Esophagus (tissue), 2 donors: Measurements from ENCODE around the gene TALDO1. TPM values are rescaled to one million over a fixed set of nuclear protein-coding genes. Genes with fewer than 3 reads are reported as not detected.

Source experiments
- H3K27ac ChIP-seq, 2 donors: one replicate each; pipeline ENCODE4 v1.5.1; 2013; ENCODE audit warnings: low read depth in 2 of 2, mild to moderate bottlenecking in 2 of 2, inconsistent platforms in 1 of 2, low read length in 1 of 2, moderate library complexity in 1 of 2
- H3K27me3 ChIP-seq, 2 donors: one replicate each; pipeline ENCODE4 v1.6.1; 2013; ENCODE audit warnings: low read length in 2 of 2, control low read depth in 1 of 2, mild to moderate bottlenecking in 1 of 2; ENCODE audit not compliant: insufficient read depth in 2 of 2, control insufficient read depth in 1 of 2
- H3K36me3 ChIP-seq, 2 donors: one replicate each; pipeline ENCODE4 v1.6.1; 2013; ENCODE audit warnings: low read length in 1 of 2; ENCODE audit not compliant: control insufficient read depth in 2 of 2, insufficient read depth in 2 of 2
- H3K4me1 ChIP-seq, 2 donors: one replicate each; pipeline ENCODE4 v1.6.1; 2013; ENCODE audit warnings: low read length in 1 of 2; ENCODE audit not compliant: control insufficient read depth in 2 of 2, insufficient read depth in 2 of 2
- H3K4me3 ChIP-seq, 2 donors: one replicate each; pipeline ENCODE4 v1.5.1; 2013; ENCODE audit warnings: low read length in 2 of 2, mild to moderate bottlenecking in 2 of 2, low read depth in 1 of 2, moderate library complexity in 1 of 2
- H3K9me3 ChIP-seq, 2 donors: one replicate each; pipeline ENCODE4 v1.6.1; 2013; ENCODE audit warnings: mild to moderate bottlenecking in 2 of 2, low read depth in 1 of 2, low read length in 1 of 2, moderate library complexity in 1 of 2; ENCODE audit not compliant: control insufficient read depth in 2 of 2, insufficient read depth in 1 of 2
- WGBS, 2 donors: extraction: QIAGEN DNeasy Blood & Tissue Kit; methylation state at CpG; one replicate each; pipeline ENCODE4 v1.1.7; 2013; 5-methylcytosine and 5-hydroxymethylcytosine counted together
- polyA plus RNA-seq, 2 donors: library from polyadenylated mRNA; stranded (reverse); fragments of 200-250 nt; gene quantifications; one replicate each; pipeline ENCODE4 v1.2.3, GENCODE V29; 2013
- donor health status: healthy with polysubstance abuse.
- donor health status: Bipolar disorder and iron deficiency.

The TALDO1 gene
- polyA plus RNA-seq, 2 donors = 228 to 278 TPM

DNA sequence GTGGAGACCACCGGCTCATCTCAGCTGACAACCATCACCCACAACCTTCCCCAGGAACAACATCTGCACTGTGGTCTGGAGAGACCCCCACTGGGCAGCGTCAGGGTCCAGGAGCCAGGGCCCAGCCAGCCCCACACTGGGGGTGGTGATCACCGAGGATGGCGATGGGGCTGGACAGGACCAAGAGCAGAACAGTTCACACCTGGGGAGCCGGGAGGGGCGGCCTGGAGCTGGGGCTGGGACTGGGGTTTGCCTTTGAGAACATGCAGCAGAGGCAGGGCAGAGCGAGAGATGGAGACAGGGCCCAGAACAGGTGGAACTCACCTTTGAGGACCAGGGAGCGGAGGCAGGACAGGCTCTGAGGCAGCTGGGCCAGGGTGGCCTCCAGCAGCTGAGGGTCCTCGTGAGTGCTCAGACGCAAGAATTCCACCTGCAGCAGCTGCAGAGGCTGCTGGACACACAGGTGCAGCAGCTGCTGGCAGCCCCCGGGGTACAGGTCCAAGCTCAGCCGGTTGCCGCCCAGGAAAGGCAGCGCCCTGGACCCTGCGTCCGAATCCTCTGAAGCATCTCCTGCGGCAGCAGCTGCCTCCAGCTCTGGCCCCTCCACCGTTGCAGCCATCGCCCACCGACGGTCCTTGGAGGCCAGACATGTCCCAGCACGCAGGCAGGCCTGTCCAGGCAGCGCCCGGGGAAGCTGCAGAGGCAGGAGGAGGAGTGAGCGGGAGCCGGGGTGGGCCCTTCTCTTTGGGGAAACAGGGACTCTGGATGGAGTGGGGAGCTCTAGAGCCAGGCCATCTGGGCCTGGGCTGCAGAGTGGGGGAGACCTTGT, 56.7 kb downstream of the TALDO1 start:
- Histone ChIP-seq H3K4me1 (peaks cover 5 to 14% of the 10 kb centered on the region in 2 donors), H3K9me3 (no peaks in the 10 kb centered on the region), H3K4me3 (peak overlapping the region; percentile 54 to 72), H3K36me3 (peaks cover 0 to 30% of the 10 kb centered on the region in 2 donors), H3K27ac (no peak overlapping the region), H3K27me3 (no peaks in the 10 kb centered on the region)
- WGBS, 2 donors = 44 to 45% methylated on average over 26 of the region's 26 CpGs

DNA sequence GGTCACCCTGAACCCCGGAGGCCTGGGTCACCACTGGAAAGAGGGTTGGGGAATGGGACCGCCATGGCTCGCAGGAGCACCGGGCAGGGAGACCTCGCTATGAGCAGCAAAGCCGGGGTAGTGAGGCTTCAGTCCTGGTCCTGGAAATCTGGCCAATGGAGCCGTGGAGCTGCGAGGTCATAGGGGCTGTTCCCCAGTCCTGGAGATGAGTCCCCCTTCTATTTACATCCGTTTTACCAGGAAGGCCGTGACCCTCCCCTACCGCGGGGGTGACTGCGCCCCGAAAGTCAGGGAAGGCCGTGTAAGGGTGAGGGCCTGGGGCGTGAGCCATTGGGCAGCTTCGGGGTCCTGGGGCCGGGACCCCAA, 57.3 kb downstream of the TALDO1 start:
- peaks cover 0 to 25% of the 10 kb centered on the region in 2 donors for H3K36me3 ChIP-seq
- no peaks in the 10 kb centered on the region for H3K9me3 ChIP-seq
- H3K4me1 ChIP-seq = peaks cover 5 to 14% of the 10 kb centered on the region in 2 donors
- H3K27ac ChIP-seq = peak overlapping the region; percentile 88 to 89
- peak overlapping the region; percentile 54 to 72 for H3K4me3 ChIP-seq
- WGBS, 2 donors = 3 to 5% methylated on average over 18 of the region's 18 CpGs
- no peaks in the 10 kb centered on the region for H3K27me3 ChIP-seq

GRCh38 chr11:808427-809286, 61.4 kb downstream of the TALDO1 start:
- H3K4me3 ChIP-seq = peak overlapping the region; percentile 87 to 97
- H3K36me3 ChIP-seq = peaks cover 6 to 23% of the 10 kb centered on the region in 2 donors
- no peaks in the 10 kb centered on the region for H3K9me3 ChIP-seq
- peaks cover 5 to 22% of the 10 kb centered on the region in 2 donors for H3K4me1 ChIP-seq
- peak overlapping the region; percentile 98 for H3K27ac ChIP-seq
- H3K27me3 ChIP-seq = no peaks in the 10 kb centered on the region
- 28 to 29% methylated on average over 36 of the region's 36 CpGs for WGBS, 2 donors

DNA sequence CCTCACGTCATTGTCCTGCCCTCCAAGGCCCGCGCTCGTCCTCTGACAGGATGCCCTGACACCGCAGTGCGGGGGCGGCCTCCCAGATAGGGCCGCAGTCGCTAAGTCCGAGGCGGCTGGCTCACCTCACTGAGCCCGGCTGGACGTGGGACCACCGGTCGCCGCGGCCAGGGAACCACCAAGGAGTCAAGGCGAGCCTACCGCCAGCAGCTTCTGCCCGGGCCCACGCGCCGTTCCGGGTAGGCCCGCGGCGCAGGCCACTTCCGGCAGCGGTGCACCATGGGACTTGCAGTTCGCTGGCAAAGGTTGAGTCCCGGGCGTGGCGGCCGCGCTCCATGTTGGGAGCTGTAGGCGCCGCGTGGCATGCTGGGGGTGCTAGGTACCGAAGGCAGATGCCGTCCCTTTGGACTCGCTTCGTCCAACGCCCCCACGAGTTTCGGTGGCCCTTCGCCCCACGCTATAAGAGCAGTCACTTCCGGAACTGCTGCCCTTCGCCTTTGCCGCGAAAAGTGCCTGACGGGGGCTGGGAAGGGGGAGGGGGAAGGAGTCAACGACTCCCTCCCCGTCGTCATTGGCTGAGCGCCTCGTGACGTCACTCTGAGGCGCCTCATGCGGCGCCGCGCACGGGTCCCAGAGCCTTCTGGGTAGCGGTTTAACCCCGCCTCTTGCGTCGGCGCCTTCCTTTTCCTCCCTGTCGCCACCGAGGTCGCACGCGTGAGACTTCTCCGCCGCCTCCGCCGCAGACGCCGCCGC, 62.2 kb downstream of the TALDO1 start, which contains the start of gene RPLP2:
RPLP2 (plus strand) TSS at position 681 of the 753 bp plus-strand sequence. CDS start 268 bp downstream, outside the sequence.
- peaks cover 0 to 14% of the 10 kb centered on the region in 2 donors for H3K4me1 ChIP-seq
- no peaks in the 10 kb centered on the region for H3K27me3 ChIP-seq
- H3K4me3 ChIP-seq = peak within 1 kb of the TSS; percentile 87 to 97
- peaks cover 9 to 25% of the 10 kb centered on the region in 2 donors for H3K36me3 ChIP-seq
- H3K27ac ChIP-seq = peak within 1 kb of the TSS; percentile 98
- 0 to 1% methylated on average over 68 to 81 of the region's 81 CpGs for WGBS, 2 donors
- no peaks in the 10 kb centered on the region for H3K9me3 ChIP-seq

DNA sequence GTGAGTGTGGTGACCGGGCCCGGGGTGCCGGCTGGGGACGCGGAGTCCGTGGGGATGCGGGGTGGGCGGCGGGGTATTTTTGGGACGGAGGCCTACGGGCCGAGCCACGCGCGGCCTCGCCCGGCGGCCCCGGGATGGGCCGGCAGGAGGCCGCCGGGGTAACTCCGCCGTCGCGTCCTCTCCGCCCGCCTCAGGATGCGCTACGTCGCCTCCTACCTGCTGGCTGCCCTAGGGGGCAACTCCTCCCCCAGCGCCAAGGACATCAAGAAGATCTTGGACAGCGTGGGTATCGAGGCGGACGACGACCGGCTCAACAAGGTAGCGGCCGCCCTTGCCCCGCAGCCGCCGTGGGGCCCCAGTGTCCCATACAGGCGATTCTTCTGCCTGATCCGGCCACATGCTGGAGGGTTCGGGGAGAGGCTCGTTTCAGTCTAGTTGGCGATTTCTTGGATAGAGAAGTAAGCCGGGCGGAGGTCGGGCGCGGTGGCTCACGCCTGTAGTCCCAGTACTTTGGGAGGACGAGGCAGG, 62.8 kb downstream of the TALDO1 start:
- H3K4me1 ChIP-seq = peaks cover 0 to 11% of the 10 kb centered on the region in 2 donors
- H3K27ac ChIP-seq = peak overlapping the region; percentile 81 to 92
- peaks cover 9 to 25% of the 10 kb centered on the region in 2 donors for H3K36me3 ChIP-seq
- no peaks in the 10 kb centered on the region for H3K27me3 ChIP-seq
- 0 to 1% methylated on average over 36 to 55 of the region's 55 CpGs for WGBS, 2 donors
- peak overlapping the region; percentile 87 to 97 for H3K4me3 ChIP-seq
- H3K9me3 ChIP-seq = no peaks in the 10 kb centered on the region

- Histone ChIP-seq H3K4me1 (peaks cover 0 to 8% of the 10 kb centered on the region in 2 donors), H3K27ac (peak overlapping the region in 1 of 2 donors; percentile 13), H3K4me3 (peak overlapping the region in 1 of 2 donors; percentile 97), H3K9me3 (no peaks in the 10 kb centered on the region), H3K27me3 (no peaks in the 10 kb centered on the region), H3K36me3 (peaks cover 9 to 25% of the 10 kb centered on the region in 2 donors)
- 64 to 66% methylated on average over 14 of the region's 14 CpGs for WGBS, 2 donors
These were observed 64.4 kb downstream of the TALDO1 start for GRCh38 chr11:811446-812245.

DNA sequence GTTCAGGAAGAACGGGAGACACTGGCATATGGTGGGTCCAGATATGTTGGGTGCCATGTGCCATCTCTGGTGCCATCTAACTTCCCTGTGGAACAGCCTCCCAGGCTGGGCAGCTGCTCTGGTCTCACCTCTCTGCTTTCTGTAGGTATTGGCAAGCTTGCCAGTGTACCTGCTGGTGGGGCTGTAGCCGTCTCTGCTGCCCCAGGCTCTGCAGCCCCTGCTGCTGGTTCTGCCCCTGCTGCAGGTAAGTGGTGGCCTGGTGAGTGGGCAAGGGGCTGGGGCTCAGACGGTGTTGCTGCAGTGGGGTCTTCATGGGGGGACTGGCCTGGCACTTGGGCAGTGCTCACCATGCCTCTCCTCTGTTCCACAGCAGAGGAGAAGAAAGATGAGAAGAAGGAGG, 65.1 kb downstream of the TALDO1 start:
- Histone ChIP-seq H3K36me3 (peaks cover 9 to 25% of the 10 kb centered on the region in 2 donors), H3K27ac (peak overlapping the region in 1 of 2 donors; percentile 13)
- WGBS, 2 donors = 83 to 88% methylated on average over 3 of the region's 3 CpGs

DNA sequence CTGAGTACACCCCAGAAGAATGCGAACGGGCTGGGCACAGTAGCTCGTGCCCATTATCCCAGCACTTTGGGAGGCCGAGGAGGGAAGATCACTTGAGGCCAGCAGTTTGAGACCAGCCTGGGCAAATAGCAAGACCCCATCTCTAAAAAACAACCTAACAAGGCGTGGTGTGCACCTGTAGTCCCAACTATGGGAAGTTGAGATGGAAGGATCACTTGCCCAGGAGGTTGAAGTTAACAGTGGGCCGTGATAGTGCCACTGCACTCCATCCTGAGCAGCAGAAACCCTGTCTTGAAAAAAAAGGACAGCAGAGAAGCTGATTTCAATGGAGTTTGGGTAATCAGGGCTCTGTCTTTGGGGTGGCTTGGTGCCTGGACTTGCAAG, 65.8 kb downstream of the TALDO1 start:
- no peaks in the 10 kb centered on the region for H3K27me3 ChIP-seq
- no peak overlapping the region for H3K4me3 ChIP-seq
- H3K27ac ChIP-seq = peak overlapping the region in 1 of 2 donors; percentile 0
- peaks cover 0 to 8% of the 10 kb centered on the region in 2 donors for H3K4me1 ChIP-seq
- WGBS, 2 donors = 86 to 91% methylated on average over 6 of the region's 6 CpGs
- no peaks in the 10 kb centered on the region for H3K9me3 ChIP-seq
- peaks cover 9 to 25% of the 10 kb centered on the region in 2 donors for H3K36me3 ChIP-seq

More for the DNA sequence above, 65.1 kb downstream of the TALDO1 start:
- H3K4me3 ChIP-seq = no peak overlapping the region
- no peaks in the 10 kb centered on the region for H3K9me3 ChIP-seq
- no peaks in the 10 kb centered on the region for H3K27me3 ChIP-seq
- H3K4me1 ChIP-seq = peaks cover 0 to 8% of the 10 kb centered on the region in 2 donors
